NK-92 treated with Interleukin-12 subunit alpha and Interleukin-12 subunit beta, amount 100 ng/mL, for 24 hours (cell line): ENCODE results near the gene TMEFF1.

Source experiments
- DNase-seq: peaks from one replicate; lab custom pipeline; 2025; lab: John Stamatoyannopoulos, UW

Gene TMEFF1

DNA sequence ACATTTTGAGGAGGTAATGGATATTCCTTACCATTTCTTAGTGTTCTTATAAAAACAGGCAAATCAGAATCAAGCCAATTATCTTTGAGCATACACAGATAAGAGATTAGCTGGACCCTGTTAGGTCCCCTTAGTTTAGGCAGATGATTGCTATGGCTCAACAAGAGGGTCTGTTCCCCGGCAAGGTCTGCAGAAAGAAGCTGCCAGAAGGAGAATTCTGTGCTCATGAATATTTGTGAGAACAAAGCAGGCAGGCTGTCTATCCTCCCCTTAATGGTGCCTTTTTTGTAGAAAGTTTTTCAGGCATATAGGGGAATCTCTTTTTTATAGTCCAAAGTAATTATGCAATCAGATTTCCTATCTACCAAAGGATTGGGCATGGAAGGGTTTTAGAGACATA is 132.5 kb downstream of the TMEFF1 start:
- DNase-seq, result no peak

GRCh38 chr9:100619194-100619593 is 146.2 kb downstream of the TMEFF1 start:
- no peak for DNase-seq

DNA sequence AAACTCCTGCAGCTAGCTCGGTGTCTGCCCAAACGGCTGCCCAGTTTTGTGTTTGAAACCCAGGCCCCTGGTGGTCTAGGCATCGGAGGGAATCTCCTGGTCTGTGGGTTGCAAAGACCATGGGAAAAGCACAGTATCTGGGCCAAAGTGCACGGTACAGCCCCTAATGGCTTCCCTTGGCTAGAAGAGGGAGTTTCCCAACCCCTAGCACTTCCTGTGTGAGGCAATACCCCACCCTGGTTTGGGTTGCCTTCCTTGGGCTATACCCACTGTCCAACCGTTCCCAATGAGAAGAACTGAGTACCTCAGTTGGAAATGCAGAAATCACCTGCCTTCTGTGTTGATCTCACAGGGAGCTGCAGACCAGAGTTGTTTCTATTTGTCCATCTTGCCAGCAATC is 146.7 kb downstream of the TMEFF1 start:
- no peak for DNase-seq

DNA sequence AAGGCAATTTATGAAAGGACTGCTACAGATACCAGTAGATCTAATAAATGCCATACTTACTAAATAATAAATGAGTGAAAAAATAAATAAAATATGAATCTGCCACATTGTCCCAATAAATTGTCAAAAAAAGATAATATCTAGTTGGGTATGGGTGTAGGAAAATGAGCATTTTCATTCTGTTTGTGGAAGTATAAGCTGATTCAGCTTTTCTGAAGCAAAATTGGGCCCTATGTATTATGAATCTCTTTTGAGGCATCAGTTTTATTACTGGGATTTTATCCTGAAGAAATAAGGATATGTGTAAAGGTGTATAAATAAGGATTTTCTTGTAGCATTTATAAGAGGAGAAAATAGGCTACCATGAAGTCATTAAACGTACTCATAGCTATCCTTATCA is 151.0 kb downstream of the TMEFF1 start:
- no peak for DNase-seq

- no peak for DNase-seq
Measured at GRCh38 chr9:100626949-100627348, 154.0 kb downstream of the TMEFF1 start.
